Bone marrow (tissue), 2 donors: ENCODE measurements around the gene TRMT1.

ENCODE experiments used
- DNase-seq, 2 donors: peaks; one replicate each; lab custom pipeline; 2025; lab: John Stamatoyannopoulos, UW

TRMT1 gene

DNA sequence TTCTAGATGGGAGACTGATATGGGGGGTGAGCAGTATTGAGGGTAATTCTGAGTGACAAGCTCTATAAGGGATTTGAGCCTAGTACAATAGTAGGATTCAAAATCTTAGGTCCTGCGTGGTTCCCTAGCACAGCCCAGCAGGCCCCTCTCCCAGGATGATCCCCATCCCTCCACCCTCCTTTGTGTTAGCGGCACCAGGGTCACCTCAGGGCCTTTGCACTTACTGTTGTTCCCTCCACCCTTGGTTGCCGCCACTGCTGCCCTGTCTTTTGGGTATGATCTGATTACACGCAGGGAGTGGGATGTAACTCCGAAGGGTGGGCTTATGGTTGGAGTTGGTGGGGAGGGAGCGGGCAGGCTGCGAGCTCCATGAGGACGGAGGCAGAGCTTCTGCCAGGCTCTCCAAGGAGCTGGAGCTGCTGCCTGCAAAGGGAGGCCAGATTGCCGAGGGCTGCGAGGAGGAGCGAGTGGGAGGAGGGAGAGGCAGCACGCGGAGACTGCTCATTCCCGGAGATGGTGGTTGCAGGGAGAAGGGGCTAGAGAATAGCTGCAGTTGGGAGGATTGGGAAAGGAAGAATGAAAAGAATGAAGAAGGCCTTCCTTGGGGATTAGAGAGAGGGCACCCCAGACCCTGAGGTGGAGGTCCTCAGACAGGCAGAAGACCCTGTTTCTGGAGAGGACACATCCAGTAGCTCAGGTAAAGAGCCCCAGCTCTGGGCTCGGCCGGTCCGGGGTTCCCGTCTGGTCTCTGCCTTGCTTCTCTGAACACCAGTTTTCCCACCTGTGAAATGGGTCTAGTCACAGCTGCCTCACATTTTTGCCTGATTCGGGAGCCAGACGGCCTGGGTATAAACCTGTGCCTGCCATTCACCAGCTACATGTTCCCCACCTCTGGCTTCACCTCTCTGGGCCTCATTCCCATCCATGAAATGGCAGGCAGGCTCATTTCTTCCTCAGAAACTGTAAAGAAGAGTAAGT is 6.7 kb upstream of the TRMT1 start:
- no peak for DNase-seq

DNA sequence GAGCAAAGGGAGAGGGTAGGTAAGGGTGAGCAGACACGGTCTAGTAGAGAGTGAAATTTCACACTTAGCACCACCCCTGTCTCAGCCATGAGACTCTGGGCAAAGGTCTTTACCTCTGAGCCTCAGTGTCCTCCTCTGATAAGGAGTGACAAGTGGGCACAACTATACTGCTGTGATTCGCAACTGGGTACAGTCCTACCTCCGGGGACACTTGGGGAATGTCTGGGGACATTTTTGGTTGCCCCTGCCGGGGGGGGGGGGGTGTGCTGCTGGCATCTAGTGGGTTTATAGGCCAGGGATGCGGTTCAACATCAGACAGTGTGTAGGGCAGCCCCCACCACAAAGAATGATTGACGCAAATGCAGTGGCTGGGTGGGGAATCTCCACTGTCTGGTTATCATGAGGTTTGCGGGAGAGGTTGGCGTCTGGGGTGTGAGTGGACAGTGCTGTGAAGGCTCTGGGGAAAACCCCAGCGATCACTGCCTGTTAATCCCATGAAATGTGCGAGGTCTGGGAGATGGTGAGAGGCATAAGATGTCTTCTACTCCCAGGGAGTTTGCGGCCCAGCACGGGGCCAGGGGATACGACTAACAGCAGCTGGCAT is 5.8 kb upstream of the TRMT1 start:
- no peak for DNase-seq

DNA sequence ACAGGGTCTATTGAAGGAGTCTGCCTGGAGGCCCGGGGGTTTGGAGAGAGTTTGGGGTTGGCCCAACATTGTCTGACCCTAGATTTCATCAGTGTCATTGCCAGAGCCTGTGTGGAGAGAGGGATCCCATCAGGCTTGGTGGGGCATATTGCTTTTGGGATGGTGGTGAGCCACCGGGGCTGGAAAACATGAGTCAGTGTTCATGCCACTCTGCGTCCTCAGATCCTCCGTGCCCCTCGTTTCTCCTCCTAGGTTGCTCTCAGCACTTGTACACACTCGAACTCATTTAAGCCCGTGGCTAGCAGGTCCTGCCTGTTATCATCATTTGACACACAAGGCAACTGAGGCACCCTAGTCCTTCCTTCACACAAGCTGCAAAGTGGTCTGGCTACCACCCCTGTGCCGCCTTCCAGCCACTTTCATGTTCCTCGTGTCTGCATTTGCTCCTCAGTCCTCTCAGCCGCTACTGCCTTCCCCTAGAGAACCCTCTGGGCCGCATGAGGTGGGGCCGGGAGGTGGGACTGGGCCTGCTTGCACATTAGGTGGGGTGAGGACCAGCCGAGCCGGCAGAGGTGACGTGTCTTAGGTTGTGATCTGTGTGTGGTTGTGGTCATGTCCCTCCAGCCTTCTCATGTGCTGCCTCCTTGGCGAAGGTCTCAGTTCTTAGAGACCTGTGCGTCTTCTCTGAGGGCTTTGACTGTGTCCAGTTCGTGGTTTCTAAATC is 5.2 kb upstream of the TRMT1 start:
- no peak for DNase-seq

DNA sequence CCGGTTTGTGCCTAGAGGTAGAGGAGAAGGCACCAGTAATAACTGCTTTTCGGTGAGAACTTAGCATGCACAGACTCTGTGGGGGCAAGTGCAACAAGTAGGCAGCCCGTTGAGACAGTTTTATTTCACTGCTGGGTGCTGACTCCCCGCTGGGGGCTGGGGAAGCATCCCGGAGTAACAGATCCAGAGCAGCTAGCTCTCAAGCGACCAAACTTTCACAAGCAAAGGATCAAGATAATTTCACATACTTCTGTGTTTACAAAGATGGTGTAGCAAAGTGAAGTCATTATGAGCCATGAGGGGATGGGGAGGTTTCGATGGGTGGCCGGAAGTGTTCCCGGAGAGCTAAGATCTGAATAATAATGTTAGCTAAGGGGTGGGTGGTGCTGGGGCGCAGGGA is 4.3 kb upstream of the TRMT1 start:
- DNase-seq, result no peak

DNA sequence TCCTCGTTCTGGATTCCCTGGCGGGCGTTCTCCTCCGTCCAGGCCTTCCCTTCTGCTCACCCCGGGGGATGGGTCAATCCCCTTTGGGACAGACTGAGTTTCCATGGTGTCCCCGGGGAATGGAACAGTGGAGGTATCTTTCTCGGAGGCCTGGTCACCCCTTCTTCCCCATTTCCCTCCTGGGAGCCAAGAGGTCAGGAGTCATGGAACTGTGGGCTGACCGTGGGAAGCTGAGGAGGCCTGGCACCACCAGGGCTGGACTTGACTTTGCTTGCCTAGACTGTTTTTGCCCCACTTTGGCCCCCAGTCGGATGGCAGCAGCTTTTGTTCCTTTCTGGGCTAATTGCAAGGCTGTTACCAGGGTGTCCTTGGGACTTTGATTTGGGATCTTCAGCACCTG is 3.5 kb upstream of the TRMT1 start:
- no peak for DNase-seq

DNA sequence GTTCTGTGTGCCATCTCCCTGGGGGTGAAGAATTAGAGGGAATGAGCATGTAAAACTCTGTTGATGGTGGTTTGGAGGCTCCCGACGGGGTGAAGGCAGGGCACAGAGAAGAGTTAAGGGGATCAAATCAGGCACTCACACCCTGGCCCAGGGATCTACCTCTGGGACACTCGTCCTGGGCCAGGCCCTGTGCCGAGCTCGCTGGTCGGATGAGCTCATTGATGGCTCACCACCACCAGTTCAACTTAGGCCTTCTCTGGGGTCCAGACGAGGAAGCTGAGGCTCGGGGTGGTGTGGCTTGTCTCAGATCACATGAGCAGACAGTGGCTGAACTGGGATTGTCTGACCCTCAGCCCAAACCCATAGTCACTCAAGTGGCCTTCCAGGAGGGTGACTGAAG is 3.1 kb upstream of the TRMT1 start:
- no peak for DNase-seq

DNA sequence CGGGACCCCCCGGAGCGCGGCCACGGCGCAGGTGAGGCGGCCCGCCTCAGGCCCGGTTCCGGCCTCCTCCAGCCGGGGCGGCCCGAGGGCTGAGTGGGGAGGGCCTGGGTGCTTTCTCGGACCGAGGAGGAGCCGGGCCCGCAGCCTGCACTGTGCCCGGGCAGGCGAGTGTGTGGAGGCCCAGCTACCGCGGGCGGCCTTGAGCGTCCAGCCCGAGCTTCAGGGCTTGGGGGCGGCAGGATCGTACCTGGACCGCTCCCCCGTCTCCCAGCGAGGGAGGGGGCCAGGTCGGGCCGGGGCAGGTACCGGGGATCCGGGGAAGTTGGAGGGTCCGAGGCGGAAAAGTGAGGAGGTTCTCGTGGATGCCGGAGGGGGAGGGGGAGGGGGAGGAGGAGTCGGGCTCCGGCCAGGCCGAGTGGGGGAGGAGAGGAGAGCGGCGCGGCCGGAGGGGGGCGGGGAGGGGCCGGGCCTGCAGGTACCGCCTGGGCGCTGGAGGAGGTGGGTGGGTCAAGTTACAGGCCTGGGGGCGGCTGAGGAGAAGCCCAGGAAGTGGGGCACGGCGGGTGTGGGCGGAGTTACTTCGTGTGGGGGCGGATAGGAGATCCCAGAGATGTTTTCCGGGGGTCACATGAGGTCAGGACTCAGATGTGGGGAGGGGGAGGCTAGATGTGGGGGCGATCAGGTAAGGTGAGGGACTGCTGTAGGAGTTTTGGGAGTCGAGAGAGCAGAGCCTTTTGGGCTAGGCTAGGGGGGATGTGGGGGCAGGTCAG is 2.1 kb upstream of the TRMT1 start:
- DNase-seq, result no peak

DNA sequence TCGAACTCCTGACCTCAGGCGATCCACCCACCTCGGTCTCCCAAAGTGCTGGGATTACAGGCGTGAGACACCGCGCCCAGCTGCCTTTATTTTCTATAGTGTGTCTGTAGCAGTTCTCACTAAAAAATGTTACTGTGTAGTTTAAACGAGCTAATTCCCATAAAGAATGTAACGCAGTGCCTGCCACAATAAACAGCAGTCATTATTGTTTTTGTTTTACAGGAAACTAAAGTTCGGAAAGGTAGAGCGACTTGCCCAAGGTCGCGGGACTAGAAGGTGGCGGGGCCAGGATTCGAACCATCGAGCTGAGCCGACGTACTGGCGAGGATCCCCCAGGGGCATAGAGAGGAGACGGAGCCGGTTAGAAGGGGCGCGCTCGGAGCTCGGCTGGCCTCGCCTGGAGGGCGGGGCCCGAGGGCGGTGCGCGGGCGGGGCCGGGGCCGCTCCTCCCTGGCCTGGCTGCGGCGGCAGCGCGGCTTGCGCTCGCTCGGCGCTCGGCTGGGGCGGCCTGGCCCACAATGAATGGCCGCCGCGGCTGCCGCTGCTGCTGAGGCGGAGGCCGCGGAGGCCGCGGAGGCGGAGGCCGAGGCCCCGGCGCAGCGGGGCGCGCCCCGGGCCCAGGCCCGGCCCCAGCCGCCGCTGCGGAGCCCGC is 1.4 kb upstream of the TRMT1 start, which contains the start of gene NACC1:
NACC1 (plus strand) TSS at position 493 of the 652 bp plus-strand sequence. CDS start 16,944 bp downstream, outside the sequence.
- peak; percentile 60 to 85 for DNase-seq

DNA sequence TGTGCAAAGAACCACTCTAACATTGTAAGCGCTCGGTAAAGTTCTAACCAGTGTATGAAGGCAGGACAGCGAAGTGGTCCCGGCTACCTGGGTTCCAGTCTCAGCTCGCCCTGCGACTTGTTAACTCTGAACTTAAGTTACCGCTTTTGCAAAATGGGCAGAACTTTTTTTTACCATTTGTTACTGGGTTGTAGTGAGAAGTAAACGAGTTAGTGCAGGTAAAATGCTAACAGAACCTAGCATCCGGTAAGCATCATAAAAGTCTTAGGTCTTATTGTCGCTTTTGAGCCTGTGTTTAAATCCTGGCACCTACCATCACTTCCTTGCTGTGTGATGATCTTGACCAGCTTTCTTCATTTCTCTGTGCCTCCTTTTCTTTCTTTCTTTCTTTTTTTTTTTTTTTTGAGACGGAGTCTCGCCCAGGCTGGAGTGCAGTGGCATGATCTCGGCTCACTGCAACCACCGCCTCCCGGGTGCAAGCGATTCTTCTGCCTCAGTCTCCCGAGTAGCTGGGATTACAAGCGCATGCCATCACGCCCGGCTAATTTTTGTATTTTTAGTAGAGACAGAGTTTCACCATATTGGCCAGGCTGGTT is 734 bp upstream of the TRMT1 start:
- DNase-seq, result no peak

DNA sequence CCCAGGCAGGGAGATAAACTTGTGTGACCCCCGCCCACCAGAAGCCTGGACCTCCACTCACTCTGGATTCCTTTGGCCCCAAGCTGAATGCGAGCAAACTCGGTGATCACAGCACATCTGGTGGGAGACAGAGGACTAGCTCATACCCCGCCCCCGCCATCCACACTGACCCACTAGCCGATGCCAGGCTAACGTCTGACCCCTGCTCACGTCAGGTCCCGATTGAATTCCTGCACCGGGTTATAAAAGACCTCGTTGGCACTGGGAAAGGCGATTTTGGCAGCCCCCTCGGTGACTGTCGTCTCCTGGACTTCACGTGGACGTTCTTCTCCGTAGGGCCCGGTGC is 631 bp downstream of the TRMT1 start:
- no peak for DNase-seq

DNA sequence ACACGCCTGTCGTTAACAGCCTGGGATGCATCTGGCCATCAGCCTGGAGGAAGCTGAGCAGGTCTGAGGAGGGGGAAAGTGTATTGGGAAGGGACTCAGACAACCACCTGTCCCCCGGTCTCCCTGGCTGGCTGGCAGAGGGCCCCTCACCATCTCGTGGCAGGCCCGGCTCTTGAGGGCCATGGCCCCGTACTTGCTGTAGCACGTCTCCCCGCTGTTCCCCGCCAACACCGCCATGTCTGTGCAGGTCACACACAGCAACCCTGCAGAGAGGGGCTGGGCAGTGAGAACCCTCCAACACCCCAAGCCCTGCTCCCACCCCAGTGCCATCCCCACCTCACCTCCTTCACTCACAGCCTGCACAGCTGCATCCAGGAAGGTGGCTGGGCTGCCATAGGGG is 4.0 kb downstream of the TRMT1 start:
- DNase-seq, result no peak

DNA sequence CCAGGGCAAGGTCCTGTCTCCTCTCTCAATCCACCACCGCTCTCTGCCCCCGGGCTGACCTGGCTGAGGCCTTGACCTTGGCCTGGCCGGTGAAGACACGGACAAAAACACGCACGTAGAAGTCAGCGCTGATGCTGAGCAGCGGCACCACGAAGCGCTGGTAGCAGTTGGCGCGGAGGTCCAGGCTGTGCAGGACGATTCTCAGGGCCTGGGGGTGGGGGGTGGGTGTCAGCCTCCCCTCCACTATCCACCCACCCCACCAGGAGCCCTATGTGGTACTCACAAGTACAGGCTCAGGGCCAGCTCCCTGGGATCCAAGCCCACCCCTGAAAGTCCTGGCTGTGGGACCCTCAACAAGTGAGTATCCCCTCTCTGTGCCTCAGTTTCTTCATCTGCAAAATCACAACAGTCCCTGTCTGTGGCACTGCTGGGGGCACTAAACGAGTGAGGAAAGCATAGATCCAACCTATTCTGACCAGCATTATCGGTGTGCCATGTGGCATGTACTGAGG is 6.4 kb downstream of the TRMT1 start:
- no peak for DNase-seq

DNA sequence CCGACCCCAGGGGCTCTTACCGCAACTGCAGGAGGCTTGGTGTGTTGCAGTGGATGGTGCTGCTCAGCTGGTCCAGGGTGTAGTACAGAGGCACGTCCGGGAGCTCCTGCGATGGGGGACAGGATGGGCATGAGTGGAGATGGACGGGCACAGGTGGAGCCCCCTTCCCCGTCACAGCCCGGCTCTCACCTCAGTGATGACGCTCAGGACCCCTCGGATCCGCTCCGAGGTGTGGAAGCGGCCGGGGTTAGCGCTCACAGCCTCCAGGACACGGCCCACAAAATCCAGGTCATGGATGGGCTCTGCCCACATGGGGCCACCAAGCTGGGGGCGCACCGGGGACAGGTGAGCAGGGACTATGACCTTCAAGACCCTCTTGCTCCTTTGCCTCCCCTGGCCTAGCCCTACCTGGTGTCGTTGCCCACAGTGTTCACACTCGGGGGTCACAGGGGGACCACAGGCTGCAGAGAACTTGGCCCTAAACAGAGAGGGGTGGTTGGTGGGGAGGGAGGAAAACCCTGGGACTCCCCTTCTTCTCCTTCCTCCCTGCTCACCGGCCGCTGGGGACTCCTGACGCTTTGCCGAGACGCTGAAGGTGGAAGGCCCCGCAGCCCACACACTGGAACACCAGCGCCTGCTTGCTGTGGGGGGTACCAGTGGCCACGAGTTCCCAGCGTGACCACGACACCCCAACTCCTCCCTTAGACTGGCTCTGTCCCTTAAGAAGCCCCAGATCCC is 7.0 kb downstream of the TRMT1 start:
- DNase-seq, result no peak

DNA sequence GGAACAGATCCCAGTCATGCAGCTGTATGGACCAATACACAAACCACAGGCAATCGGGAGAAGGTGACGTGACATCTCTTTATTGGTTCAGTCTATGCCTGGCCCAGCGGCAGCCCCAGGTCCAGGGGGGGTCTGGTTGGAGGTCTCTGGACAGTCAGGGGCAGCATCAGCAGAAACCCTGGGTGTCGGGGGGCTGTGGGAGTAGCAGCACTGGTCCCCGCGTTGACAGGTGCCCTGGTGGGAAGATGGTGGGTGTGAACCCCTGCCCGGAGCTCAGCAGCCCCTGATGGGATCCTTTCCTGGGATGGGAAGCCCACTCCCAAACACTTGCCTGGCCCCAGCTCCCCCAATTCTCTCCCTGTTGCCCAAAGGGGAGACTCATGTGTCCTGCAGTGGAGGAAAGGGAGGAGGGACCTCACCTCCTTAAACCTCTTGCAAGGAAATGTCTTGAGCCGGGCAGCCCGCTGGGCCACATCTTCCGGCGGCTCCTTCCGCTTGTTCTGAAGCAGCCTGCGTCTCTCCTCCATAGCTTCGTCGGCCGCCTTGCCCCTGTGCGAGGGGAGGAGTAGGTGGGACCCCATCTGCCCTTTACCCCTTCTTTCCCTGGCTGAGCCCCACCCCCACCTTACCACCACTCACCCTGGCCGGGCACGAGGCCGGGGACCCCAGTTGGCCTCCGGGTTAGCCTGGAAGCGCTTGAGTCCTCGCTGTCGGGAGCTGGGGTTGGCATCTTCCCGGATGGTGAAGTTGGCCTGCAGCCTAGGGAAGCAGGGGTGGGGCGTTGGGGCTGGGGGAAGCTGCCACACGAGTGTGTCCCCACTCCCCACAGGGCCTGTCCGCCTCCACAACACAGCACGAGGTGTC is 11.5 kb downstream of the TRMT1 start:
- peak in 1 of 2 donors; percentile 40 for DNase-seq

DNA sequence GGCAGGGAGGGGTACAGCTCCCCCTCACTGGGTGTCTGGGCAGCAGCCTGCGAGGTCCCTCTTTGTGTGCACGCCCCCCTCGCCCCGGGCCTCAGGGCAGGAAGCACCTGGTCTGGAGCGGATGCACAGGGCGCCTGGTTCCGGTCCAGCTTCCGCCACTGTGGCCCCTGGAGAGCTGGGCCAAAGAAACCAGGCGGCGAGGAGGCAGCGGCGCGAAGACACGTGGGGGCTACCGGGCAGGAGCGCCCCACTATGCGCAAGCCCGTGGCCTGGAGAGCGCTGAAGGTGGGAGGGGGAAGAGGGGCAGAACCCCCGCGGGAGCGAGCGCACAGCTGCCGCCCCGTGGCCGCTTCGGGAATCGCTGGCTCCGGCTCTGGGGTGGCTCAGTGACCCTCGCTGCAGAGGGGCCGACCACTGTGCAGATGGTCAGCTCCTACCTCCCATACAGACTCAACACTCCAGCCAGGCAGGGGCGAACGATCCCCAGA is 12.1 kb downstream of the TRMT1 start:
- peak; percentile 54 to 98 for DNase-seq

DNA sequence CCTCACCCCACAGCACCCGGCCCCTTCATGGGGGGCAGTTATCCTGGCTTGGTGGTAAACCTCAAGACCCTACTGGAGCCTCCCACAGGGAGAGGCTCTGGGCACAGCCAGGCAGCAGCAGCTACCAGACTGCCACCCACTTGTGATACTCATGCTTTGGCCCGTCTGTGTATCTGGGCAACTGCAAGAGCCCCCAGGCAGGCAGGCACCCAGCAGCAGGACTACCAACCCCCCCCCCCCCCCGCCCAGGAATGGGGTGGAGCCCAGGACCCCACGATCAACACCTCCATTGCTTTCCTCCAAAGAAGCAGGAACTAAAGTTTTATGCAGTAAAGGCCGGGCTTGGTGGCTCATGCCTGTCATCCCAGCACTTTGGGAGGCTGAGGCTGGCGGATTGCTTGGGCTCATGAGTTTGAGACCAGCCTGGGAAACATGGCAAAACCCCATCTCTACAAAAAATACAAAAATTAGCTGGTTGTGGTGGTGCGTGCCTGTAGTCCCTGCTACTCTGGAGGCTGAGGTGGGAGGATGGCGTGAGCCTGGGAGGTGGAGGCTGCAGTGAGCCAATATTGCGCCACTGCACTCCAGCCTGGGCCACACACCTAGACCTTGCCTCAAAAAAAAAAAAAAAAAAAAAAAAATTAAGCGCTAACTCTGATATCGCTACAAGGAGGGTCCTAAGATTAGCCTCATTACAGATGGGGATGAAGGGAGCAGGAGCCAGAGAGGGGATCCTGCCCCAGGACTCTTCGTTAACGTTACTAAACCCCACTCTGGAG is 12.8 kb downstream of the TRMT1 start:
- DNase-seq, result peak in 1 of 2 donors; percentile 59

DNA sequence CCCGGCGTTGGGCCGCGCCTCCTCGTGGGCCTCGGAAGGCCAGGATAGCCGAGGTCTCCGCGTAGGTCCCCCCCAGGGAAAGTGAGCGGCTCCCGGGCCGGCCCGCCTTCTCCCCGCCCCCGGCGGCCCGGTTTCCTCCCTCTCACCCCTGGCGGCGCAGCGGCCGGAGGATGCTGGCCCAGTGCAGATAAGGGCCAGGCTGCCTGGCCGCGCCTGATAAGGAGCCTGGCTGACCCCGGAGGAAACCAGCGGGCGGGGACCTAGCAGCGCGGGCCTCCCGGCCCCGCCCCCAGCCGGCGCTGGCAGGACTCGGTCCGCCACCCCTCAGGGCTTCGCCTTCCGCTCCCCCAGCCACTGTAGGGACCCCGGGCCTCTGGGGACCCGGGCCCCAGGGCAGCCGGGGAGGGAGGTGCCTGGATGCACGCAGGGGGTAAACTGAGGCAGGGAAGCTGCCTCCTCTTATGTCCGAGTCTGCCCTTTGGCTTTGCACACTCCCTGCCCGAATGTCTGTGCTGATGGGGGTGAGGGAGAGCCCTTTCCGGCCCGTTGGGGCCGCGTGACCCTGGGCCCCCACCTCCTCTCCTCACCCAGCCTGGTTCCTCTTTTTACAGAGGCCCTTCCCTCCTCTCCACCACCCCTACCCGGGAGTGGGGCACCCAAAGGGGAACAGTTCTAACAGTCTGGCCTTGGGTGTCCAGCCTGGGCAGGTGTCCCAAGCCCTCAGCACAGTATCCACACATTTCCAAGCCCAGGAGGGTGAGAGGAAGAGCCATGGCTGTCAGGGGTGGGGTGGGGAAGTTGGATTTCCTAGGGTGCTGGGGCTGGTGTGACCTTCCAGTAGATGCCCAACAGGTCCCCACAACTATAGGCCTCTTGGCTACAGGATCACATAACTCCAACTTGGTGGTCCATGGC is 13.6 kb downstream of the TRMT1 start, which contains the start of gene LYL1:
LYL1 (minus strand) TSS at position 193 of the 915 bp plus-strand sequence. CDS start 1,687 bp downstream, outside the sequence.
- peak; percentile 83 to 93 for DNase-seq
